Cardiac septum (tissue), 1 donor: ENCODE data around the gene HSPG2. TPM values are rescaled to one million over a fixed set of nuclear protein-coding genes. Genes with fewer than 3 reads are reported as not detected.

Experiments
- DNase-seq: peaks from one replicate; pipeline ENCODE4 v3.0.0-alpha.2; 2020; ENCODE audit warnings: low spot score
- intact Hi-C: fragments of 100-400 bp; cut with DNase I; formaldehyde crosslinking; loops from one replicate; pipeline ENCODE4 v1.14.0; 2022
- total RNA-seq: library from RNA; stranded (reverse); fragmentation: NEBNext Ultra II Directional; extraction: Animal tissue kit (Norgen Biotek cat#: 25700); gene quantifications from one replicate; pipeline ENCODE4 v1.2.1, GENCODE V29; 2021
- donor health status: DM: no; HTN: no; CAD: no.

Gene HSPG2
- total RNA-seq, 1 donor from 2014 or later = 506 TPM

DNA sequence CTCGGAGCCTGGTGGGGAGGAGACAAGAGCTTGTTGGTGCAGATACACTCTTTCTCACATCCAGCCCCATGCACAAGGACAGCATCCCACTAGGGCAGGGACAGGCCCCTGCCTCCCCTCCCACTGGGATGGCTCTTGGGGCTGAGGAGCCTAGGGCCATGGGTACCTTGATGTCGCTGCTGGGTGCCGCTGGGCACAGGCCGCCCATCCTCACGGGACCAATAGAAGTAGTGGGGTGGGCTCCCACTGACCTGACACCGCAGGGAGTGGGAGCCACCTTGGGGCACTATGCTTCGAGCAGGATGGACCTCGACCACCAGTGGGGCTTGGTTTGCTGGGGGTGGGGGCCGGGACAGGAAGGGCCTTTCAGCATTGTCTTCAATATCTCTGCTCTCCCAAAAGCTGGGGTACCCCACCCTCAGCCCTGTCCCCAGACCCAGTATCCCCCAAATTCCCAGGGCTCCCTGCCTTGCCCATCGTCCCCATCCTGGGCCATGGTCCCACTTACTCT, 77.4 kb downstream of the HSPG2 start:
- DNase-seq = no peak
- intact Hi-C loops = no loop called here

DNA sequence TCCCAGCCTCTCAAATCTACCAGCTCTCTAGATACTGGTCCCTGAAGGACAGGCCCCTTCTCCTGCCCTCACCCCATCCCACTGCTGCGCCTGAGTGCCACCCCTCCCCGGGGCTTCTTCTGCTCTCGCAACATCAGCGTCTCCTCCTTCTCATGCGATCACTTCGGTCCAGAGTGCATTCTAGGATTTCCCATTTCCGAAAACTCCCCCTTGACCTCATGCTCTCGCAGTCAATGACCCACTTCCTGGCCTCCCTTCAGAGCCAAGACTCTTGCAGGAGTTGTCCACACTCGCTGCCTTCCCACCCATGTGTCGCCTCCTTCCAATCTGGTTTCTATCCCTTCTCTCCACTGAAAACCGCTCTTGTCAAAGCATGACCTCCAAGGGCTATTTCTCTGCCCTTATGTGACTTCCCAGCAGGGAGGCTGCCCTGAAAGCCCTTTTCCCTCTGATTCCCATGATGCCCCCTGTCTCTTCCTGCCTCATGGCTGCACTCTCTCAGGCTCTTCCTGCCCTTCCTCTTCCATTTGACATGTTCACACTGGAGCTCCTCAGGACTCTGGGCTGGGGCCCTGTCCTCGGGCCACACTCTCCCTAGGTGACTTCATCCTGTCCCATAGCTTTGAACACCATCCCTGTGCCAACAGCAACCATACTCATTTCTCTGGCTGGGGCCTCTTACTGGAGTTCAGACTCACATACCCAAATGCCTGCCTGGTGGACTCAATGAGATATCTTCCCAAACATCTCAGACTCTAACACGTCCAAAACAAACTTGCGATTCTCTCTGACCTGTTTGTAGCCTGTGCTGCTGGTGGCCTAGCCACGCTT, 79.1 kb downstream of the HSPG2 start:
- DNase-seq = no peak
- intact Hi-C loops = no loop called here

- DNase-seq = no peak
- intact Hi-C loops = no loop called here
These were observed 79.8 kb downstream of the HSPG2 start for GRCh38 chr1:21857142-21857839.

- DNase-seq = no peak
- intact Hi-C loops = no loop called here
These were observed 81.6 kb downstream of the HSPG2 start for GRCh38 chr1:21855257-21856096.

GRCh38 chr1:21854751-21855131, 82.4 kb downstream of the HSPG2 start:
- intact Hi-C loops = no loop called here
- DNase-seq = no peak

- intact Hi-C loops = no loop called here
- peak; percentile 60 for DNase-seq
These were observed 82.9 kb downstream of the HSPG2 start for GRCh38 chr1:21854090-21854750.

DNA sequence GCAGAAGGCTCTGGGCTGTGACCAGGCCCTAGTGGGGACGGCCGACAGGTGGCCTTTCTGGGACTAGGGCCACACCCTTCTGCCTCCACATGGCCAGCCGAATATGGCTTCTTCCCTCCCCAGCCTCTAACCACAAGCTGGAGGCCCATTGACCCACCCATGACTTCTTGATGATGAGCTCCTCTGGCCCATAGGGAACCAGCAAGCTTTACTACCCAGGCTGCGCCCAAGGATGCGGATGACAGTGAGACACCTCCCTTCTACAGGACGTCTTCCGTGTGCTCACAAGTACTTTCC, 84.0 kb downstream of the HSPG2 start:
- intact Hi-C loops = no loop called here
- no peak for DNase-seq

GRCh38 chr1:21852282-21853130, 84.6 kb downstream of the HSPG2 start:
- intact Hi-C loops = no loop called here
- DNase-seq = peak; percentile 60

DNA sequence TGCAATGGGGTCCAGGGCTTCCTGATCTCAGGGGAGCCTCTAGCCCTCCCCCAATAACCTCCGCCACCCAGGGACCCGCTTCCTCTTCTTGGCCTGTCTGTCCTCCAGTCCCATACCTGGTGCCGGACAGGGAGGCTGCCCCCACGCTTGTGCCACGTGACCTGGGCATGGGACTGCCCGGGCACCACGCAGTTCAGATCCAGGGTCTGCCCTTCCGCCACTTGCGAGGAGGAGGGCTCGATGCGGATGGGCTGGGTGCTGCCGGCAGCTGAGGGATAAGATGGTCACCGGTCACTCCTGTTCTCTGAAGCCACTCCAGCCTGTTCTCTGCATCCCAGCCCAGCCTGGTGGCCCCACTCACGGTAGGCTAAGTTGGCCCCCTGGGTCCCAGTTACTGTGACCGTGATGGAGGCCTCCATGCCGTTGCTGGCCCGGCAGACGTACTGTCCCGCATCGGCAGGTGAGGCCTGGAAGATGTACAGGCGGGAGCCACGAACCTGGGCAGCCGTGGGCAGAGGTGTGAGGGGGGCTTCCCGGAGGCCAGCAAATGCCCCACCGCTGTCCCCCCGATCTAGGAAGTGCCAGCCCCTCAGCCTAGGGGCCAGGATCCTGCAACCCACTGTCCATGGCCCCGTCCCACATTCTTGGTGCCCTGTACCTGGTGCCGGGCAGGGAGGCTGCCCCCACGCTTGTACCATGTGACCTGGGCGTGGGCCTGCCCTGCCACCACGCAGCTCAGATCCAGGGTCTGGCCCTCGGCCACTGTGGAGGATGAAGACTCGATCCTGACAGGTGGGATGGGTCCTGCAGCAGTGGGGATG, 85.5 kb downstream of the HSPG2 start:
- intact Hi-C loops = no loop called here
- DNase-seq = peak; percentile 71

GRCh38 chr1:21849909-21850576, 87.1 kb downstream of the HSPG2 start:
- no peak for DNase-seq

DNA sequence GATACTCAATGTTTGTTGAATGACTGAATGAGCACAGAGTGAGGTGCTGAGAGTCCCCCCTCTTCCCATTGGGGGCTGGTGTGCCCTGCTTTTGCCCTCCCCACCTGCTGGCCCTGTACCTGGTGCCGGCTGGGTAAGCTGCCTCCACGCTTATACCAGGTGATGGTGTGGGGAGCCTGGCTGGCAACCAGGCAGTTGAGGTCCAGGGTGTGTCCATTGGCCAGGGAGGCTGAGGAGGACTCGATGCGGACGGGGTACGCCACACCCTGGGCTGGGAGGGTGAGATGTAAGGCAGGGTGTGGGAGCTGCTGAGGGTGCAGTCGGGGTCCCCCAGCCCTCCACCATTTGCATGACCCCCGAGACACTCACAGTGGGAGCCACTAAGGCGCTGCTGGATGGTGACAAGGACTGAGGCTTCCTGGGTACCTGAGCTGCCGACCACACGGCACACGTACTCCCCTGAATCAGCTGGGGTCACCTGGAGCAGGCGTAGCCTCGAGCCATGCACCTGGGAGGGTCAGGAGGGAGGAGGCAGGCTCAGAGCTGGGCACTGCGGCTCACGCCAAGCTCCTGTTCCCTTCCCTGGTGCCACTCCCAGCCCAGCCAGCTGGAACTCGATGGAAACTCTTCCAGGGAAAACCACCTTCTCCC, 88.5 kb downstream of the HSPG2 start:
- DNase-seq = no peak
- intact Hi-C loops = no loop called here

More at GRCh38 chr1:21849909-21850576, 87.1 kb downstream of the HSPG2 start:
- intact Hi-C loops = no loop called here

- no peak for DNase-seq
- intact Hi-C loops = no loop called here
These were observed 89.6 kb downstream of the HSPG2 start for GRCh38 chr1:21847223-21848205.

DNA sequence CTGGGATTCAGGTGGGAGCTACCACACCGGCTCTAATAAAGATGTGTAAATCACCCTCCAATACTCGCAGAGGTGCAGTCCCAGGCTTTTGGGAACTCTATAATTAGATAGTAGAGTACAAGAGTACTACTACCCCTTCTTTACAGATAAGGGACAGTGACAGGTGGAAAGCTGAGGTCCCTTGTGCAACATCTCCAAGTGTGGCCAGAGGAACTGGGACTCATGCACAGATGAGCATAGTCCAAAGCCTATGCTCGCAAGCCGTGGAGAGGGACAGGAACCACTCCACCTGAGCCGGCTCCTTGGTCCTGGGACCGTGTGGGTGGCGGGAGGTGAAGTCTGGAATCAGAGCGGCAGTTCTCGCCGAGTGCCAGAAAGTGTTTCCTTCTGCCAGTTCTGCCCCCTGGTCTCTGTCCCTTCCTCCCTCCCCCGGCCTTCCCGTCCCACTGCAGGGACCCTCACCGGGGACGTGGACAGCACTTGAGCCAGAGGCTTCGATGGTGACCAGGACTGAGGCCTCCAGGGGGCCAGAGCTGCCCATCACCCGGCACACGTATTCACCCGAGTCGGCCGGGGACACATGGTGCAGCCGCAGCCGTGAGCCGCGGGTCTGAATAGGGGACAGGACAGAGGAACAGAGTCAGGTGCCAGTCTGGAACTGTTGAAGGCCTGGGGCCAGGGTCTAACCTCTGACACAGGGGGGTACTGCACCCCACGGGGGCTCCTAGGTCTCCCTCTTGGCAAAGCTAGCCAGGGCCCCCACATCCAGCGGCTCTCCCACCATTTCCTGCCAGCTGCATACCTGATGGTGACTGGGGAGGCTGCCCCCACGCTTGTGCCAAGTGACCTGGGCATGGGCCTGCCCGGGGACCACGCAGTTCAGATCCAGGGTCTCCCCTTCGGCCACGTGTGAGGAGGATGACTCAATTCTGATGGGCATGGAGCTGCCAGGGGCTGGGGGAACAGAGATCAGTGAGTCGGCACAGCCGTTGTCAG, 91.2 kb downstream of the HSPG2 start:
- intact Hi-C loops = no loop called here
- no peak for DNase-seq

- no peak for DNase-seq
- intact Hi-C loops = no loop called here
These were observed 93.1 kb downstream of the HSPG2 start for GRCh38 chr1:21843996-21844395.

DNA sequence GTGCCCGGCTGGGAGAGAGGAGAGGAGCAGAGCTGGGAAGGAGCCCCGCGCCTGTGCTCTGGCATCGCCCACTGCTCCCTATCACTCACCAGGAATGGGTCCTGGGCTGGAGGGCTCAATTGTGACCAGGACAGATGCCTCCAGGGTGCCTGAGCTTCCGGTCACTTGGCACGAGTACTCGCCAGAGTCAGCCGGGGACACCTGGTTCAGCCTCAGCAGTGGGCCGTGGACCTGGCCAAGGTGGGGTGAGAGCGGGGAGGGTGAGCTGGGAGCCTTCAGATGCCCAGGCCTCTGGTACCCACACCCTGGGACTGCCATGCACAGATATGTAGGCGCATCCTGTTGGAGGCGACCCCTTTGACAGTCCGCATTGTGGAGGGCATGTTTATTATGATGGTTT, 93.9 kb downstream of the HSPG2 start:
- no peak for DNase-seq
- intact Hi-C loops = no loop called here
